ENCODE results near the gene KRTDAP.
A peak's percentile ranks its signal among the peaks of the same experiment; 100 is the strongest.
"Not testable (repeated sequence)": the region's sequence is repeated elsewhere in the genome, so short reads cannot be mapped to it uniquely, and the experiment has no call there.

The KRTDAP gene

GRCh38 chr19:35483089-35483488, 7.2 kb downstream of the KRTDAP start:
- DNase-seq: no peak

- no peak for DNase-seq
These were observed 11.2 kb downstream of the KRTDAP start for GRCh38 chr19:35478794-35479677.

DNA sequence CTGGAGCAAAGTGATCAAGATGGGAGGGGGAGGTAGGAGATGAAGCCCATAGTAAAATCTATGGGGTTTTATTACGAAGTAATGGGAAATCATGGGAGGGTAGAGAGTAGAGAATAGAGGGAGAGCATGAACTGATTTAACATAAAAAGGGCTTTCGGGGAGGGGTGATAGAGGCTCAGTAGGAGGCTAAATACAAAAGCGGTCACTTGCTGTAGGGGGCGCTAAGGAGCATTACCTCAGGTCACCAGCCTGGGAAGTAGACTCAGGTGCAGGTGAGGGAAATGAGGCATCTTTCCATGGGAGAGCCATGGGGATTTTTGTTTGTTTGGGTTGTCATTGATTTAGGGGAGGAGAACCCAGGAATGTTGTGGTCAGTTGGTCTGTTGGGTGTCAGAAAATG, 14.1 kb downstream of the KRTDAP start:
- no peak for DNase-seq

DNA sequence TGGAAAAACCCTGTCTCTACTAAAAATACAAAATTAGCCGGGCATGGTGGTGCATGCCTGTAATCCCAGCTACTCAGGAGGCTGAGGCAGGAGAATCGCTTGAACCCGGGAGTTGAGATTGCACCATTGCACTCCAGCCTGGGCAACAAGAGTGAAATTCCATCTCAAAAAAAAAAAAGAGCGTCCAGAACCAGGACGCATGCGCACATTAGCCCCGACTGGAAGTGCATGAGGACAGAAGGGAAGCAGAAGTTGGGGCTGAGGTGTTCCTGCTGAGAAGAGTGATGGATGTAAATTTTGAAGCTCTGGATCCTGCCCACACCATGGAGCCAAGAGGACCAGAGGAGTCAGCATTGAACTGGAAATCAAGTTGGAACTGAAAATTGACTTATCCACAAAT, 15.7 kb downstream of the KRTDAP start:
- DNase-seq: not testable (repeated sequence)

DNA sequence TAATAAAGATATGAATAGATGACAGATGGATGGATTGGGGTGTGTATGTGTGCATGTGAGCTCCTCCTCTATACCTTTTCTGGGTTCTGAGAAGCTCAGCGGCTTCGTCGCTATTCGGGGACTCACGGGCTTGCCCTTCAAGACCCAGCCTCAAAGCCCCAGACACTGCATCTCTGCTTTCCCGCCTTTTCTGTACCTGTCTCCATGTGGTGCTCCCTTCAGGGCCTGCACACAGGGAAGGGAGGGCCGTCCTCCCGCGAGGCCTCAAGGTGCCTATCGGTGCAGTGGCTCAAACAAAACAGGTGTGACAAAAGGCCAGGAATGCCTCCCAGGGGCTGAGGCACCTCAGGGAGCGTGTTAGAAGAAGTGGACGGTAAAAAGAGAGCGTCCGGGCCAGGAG, 16.2 kb downstream of the KRTDAP start:
- DNase-seq: no peak

GRCh38 chr19:35471946-35472345, 18.3 kb downstream of the KRTDAP start:
- DNase-seq: no peak

DNA sequence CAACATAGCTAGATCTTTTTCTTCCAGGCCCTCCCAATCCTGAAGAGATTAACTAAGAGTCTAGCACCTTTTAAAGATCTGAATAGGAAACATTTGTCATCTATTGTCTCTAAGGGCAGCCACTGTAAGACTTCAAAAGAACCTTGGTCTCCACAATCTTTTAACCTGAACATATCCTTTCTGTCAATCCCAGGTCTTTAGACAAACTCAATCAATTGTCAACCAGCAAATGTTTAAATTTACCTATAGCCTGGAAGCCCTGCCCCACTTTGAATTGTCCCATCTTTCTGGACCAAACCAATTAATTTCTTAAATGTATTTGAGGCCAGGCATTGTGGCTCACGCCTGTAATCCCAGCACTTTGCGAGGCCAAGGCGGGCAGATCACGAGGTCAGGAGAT, 19.2 kb downstream of the KRTDAP start:
- DNase-seq: not testable (repeated sequence)

DNA sequence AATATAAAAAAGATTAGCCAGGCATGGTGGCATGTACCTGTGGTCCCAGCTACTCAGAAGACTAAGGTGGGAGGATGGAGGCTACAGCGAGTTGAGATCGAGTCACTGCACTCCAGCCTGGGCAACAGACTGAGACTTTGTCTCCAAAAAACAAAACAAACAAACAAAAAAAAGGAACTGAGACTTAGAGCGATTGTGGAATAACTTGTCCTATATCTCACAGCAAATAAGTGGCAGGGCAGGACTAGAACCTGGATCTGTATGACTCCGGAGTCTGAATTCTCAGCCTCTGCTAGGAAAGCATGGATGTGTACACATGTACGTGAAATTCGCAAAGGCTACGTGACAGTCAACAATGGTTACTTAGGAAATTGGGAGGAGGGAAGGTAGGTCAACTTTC, 20.1 kb downstream of the KRTDAP start:
- DNase-seq: no peak

DNA sequence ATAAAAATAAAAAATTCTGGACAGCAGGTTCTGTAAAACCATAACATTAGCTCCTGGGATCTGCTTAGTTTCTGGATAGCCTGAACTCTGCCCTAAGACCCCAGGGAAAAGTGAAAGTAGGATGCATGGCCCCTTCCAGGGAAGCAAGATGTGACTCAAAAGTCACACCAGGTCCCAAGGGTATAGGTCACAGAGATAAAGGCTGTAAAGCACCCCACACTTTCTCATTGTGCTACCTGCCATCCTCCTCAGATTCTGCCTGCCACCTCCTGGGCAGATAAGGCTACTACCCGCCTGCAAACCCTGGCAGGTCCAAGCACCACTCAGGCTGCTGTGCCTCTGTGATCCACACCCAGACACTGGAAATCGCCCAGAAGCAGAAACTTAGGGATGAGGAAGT, 21.6 kb downstream of the KRTDAP start:
- peak in 1 of 2 experiments; percentile 8 for DNase-seq

GRCh38 chr19:35466259-35466658, 24.0 kb downstream of the KRTDAP start:
- no peak for DNase-seq

GRCh38 chr19:35462956-35463355, 27.3 kb downstream of the KRTDAP start:
- DNase-seq: not testable (repeated sequence)

- DNase-seq: no peak
These were observed 27.7 kb downstream of the KRTDAP start for GRCh38 chr19:35462476-35462953.

- DNase-seq: not testable (repeated sequence)
These were observed 28.5 kb downstream of the KRTDAP start for GRCh38 chr19:35461788-35462187.

DNA sequence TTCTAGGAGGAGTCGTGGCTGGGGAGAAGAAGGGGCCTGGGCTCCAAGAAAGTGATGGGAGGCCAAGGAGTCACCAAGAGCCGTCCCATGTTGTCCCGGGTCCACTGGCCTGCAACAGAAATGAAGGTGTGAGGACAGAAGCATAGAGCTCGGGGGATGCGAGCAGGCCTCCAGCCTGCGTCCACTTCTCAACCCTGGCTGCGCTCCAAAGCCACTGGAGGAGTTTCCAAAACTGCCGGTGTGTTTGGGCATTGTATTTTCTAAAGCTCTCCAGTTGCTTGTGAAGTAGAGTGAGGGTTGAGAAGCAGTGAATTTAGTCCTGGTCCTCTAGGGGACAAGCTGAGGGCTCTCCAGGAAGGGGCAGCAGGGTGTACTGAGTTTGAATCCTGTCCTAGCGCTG, 29.2 kb downstream of the KRTDAP start:
- no peak for DNase-seq

- DNase-seq: no peak
These were observed 29.7 kb downstream of the KRTDAP start for GRCh38 chr19:35460608-35461007.

DNA sequence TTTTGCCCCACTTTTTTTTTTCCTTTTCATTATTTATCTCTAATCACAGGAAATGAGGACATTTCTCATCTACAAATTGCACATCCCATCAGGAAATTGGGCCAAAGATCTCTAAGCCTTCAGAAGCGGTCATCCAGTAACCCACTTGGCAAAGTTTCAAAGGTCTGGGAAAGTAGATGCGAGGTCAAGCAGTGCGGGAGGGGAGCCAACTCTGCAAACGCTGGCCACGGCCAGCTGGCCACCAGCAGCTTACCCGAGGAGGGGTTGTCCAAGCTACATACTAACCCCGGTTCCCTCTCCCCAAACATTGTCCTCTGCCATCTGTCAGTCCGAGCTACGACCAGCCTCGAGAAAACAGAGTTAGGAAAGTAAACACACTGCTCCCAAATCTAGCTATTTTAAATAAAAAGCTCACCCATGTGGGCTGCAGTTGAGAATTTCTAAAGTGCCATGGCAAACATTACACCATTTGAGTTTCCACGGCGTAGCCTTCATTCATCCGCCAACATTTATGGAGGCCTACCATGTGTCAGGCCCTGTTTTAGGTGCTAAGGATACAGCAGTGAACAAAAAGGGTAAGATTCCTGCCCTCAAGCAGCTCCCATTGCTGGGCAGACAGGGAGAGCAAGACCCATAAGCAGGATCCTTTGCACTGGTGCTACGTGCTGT, 30.7 kb downstream of the KRTDAP start:
- DNase-seq: no peak

GRCh38 chr19:35458731-35459391, 31.4 kb downstream of the KRTDAP start:
- DNase-seq: no peak

- DNase-seq: no peak
These were observed 32.1 kb downstream of the KRTDAP start for GRCh38 chr19:35458192-35458591.

DNA sequence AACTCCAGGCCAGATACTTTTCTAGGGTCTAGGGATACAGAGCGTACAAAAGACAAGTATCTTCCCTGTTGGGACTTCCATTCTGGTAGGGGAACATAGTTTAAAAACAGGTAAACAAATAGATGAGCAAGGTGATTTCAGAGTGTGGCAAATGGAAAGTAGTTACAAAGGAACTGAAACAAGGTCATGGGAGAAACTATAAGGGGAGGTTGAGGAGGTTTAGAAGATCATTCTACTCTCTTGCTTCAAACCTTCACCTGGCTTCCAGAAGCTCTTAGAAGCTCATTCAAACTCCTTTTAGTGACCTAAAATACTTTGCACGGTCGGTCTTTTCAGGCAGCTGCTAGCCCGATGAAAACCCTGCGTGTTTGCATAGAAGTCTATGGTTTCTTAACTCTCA, 33.1 kb downstream of the KRTDAP start:
- DNase-seq: no peak

GRCh38 chr19:35455616-35456201, 34.6 kb downstream of the KRTDAP start:
- DNase-seq: no peak

DNA sequence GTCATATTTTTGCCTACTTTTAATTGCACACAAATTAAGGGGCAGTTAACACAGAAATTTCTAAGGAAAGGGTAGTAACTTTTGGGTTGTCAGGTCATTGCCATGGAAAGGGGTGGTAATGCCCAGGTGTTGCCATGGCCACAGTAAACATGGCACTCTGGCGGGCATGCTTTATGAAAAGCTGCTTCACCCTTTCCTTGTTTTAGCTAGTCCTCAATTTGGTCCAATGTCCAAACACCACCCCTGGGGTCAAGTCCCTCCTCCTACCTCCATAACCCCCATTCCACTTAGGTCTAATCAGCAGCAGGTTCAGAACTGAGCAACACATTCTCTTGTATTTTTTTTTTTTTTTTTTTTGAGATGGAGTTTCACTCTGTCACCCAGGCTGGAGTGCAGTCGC, 35.6 kb downstream of the KRTDAP start:
- DNase-seq: no peak

DNA sequence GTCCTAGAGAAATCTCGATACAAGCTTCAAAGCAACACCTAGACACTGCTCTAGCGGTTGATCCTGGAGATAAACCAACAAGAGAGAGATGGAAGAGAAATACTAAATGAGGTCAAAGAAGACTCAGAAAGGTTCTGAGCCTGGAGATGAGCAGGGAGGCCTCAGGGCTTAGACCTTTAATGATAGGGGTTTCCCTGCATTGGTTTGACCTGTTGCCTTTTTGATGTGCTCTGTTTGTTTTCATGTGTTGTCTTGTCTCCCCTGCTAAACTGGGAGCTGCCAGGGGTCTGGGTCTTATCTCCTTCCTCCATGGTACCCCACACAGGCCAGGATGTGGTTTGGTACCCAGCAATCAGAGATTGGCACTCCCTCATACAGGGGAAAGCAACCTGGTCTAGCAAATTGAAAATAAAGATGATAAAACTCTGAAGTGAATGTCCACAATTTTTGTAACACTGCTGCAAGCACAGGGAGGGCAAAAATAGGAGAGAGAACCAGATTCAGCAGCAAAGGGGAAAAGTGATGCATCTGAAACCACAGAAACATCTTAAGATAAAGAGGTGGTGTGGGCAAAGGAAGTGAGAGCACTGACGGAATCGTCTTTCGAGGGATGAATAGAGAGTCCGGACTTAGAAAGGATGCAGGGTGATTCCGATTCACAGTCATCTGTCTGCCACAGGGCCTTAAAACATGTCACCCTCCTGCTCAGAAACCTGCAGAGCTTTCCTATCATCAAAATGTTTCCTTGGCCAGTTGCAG, 38.7 kb downstream of the KRTDAP start:
- DNase-seq: no peak

All from SHP77 (cell line).